Glomerular endothelial cell (primary cell): ENCODE measurements around the gene MTHFS. TPM values are rescaled to one million over a fixed set of nuclear protein-coding genes. Genes with fewer than 3 reads are reported as not detected.

ENCODE experiments used
- DNase-seq: peaks from one replicate; pipeline ENCODE4 v3.0.0-alpha.2; 2011; ENCODE audit warnings: low read depth, low spot score; ENCODE audit errors: extremely low read depth
- total RNA-seq: library from RNA; depleted of rRNA; stranded (reverse); fragments of >200 nt; gene quantifications from 2 replicates; pipeline ENCODE4 v1.2.3, GENCODE V29; 2015

The MTHFS gene
- total RNA-seq, 1 donor from 2014 or later, result 3.8 TPM

- no peak for DNase-seq
Measured at GRCh38 chr15:79881254-79881653, 15.6 kb downstream of the MTHFS start.

- no peak for DNase-seq
Measured at GRCh38 chr15:79878078-79878705, 18.6 kb downstream of the MTHFS start.

GRCh38 chr15:79875213-79875612 lies 21.6 kb downstream of the MTHFS start:
- DNase-seq, result no peak

GRCh38 chr15:79874242-79874641 lies 22.6 kb downstream of the MTHFS start:
- no peak for DNase-seq

GRCh38 chr15:79872358-79873017 lies 24.3 kb downstream of the MTHFS start:
- DNase-seq, result no peak

- no peak for DNase-seq
Measured at GRCh38 chr15:79868554-79868953, 28.3 kb downstream of the MTHFS start.

- DNase-seq, result no peak
Measured at GRCh38 chr15:79863886-79864285, 32.9 kb downstream of the MTHFS start.

GRCh38 chr15:79862191-79862590 lies 34.6 kb downstream of the MTHFS start:
- no peak for DNase-seq

- DNase-seq, result no peak
Measured at GRCh38 chr15:79860661-79861060, 36.2 kb downstream of the MTHFS start.

- DNase-seq, result no peak
Measured at GRCh38 chr15:79858469-79858868, 38.3 kb downstream of the MTHFS start.

- DNase-seq, result peak; percentile 84
Measured at GRCh38 chr15:79853492-79854328, 43.1 kb downstream of the MTHFS start.

GRCh38 chr15:79849789-79850188 lies 47.0 kb downstream of the MTHFS start:
- DNase-seq, result no peak

- DNase-seq, result no peak
Measured at GRCh38 chr15:79846539-79846938, 50.3 kb downstream of the MTHFS start.

- no peak for DNase-seq
Measured at GRCh38 chr15:79844221-79844620, 52.6 kb downstream of the MTHFS start.

- DNase-seq, result no peak
Measured at GRCh38 chr15:79837846-79838245, 59.0 kb downstream of the MTHFS start.

- DNase-seq, result no peak
Measured at GRCh38 chr15:79834495-79834894, 62.3 kb downstream of the MTHFS start.

- no peak for DNase-seq
Measured at GRCh38 chr15:79832367-79833120, 64.3 kb downstream of the MTHFS start.

- DNase-seq, result no peak
Measured at GRCh38 chr15:79831604-79832003, 65.2 kb downstream of the MTHFS start.

GRCh38 chr15:79829950-79830349 lies 66.9 kb downstream of the MTHFS start:
- no peak for DNase-seq

- DNase-seq, result no peak
Measured at GRCh38 chr15:79828447-79828846, 68.4 kb downstream of the MTHFS start.

GRCh38 chr15:79826800-79827199 lies 70.0 kb downstream of the MTHFS start:
- no peak for DNase-seq
